IPS-18a (cell line): ENCODE data around the gene QRSL1.

Experiments
- H3K27ac ChIP-seq: one replicate; pipeline ENCODE4 v1.5.1; 2013; ENCODE audit warnings: low read length
- H3K27me3 ChIP-seq: one replicate; pipeline ENCODE4 v1.6.1; 2013; ENCODE audit warnings: mild to moderate bottlenecking, low read length; ENCODE audit not compliant: control insufficient read depth, insufficient read depth
- H3K36me3 ChIP-seq: one replicate; pipeline ENCODE4 v1.6.1; 2013; ENCODE audit warnings: low read depth, low read length; ENCODE audit not compliant: control insufficient read depth
- H3K4me1 ChIP-seq: one replicate; pipeline ENCODE4 v1.6.1; 2013; ENCODE audit warnings: low read depth, low read length; ENCODE audit not compliant: control insufficient read depth
- H3K4me3 ChIP-seq: one replicate; pipeline ENCODE4 v1.5.1; 2013; ENCODE audit warnings: low read length
- H3K9ac ChIP-seq: one replicate; pipeline ENCODE4 v1.6.1; 2013; ENCODE audit warnings: mild to moderate bottlenecking, low read length, moderate library complexity
- H3K9me3 ChIP-seq: one replicate; pipeline ENCODE4 v1.6.1; 2013; ENCODE audit warnings: low read depth, low read length; ENCODE audit not compliant: control insufficient read depth

QRSL1 gene

GRCh38 chr6:106648651-106649308 lies 19.4 kb downstream of the QRSL1 start:
- H3K27ac ChIP-seq: no peak overlapping the region
- H3K4me3 ChIP-seq: no peak overlapping the region
- no peaks in the 10 kb centered on the region for H3K4me1 ChIP-seq
- H3K36me3 ChIP-seq: peaks cover 51% of the 10 kb centered on the region
- no peaks in the 10 kb centered on the region for H3K27me3 ChIP-seq
- H3K9me3 ChIP-seq: no peaks in the 10 kb centered on the region
- no peak overlapping the region for H3K9ac ChIP-seq

- peaks cover 36% of the 10 kb centered on the region for H3K36me3 ChIP-seq
- no peak overlapping the region for H3K9ac ChIP-seq
- H3K27me3 ChIP-seq: no peaks in the 10 kb centered on the region
- no peak overlapping the region for H3K27ac ChIP-seq
- H3K9me3 ChIP-seq: no peaks in the 10 kb centered on the region
- H3K4me3 ChIP-seq: no peak overlapping the region
- peaks cover 10% of the 10 kb centered on the region for H3K4me1 ChIP-seq
These were observed 29.1 kb downstream of the QRSL1 start for GRCh38 chr6:106658469-106658868.

- H3K9ac ChIP-seq: no peak overlapping the region
- H3K9me3 ChIP-seq: no peaks in the 10 kb centered on the region
- H3K4me1 ChIP-seq: peaks cover 10% of the 10 kb centered on the region
- no peak overlapping the region for H3K4me3 ChIP-seq
- H3K36me3 ChIP-seq: peaks cover 45% of the 10 kb centered on the region
- H3K27ac ChIP-seq: no peak overlapping the region
- no peaks in the 10 kb centered on the region for H3K27me3 ChIP-seq
These were observed 30.5 kb downstream of the QRSL1 start for GRCh38 chr6:106659859-106660258.

- H3K9me3 ChIP-seq: no peaks in the 10 kb centered on the region
- peaks cover 22% of the 10 kb centered on the region for H3K4me1 ChIP-seq
- H3K36me3 ChIP-seq: peaks cover 36% of the 10 kb centered on the region
- no peaks in the 10 kb centered on the region for H3K27me3 ChIP-seq
- H3K9ac ChIP-seq: no peak overlapping the region
- no peak overlapping the region for H3K4me3 ChIP-seq
- H3K27ac ChIP-seq: no peak overlapping the region
These were observed 33.1 kb downstream of the QRSL1 start for GRCh38 chr6:106662458-106662857.

GRCh38 chr6:106666282-106667021 lies 37.1 kb downstream of the QRSL1 start:
- peaks cover 31% of the 10 kb centered on the region for H3K36me3 ChIP-seq
- H3K27ac ChIP-seq: no peak overlapping the region
- H3K4me1 ChIP-seq: peaks cover 12% of the 10 kb centered on the region

GRCh38 chr6:106667022-106667402 lies 37.6 kb downstream of the QRSL1 start:
- Histone ChIP-seq H3K4me3 (peak overlapping the region; percentile 2), H3K36me3 (peaks cover 31% of the 10 kb centered on the region), H3K27ac (no peak overlapping the region), H3K9ac (no peak overlapping the region), H3K27me3 (no peaks in the 10 kb centered on the region), H3K4me1 (peaks cover 16% of the 10 kb centered on the region), H3K9me3 (no peaks in the 10 kb centered on the region)

More at GRCh38 chr6:106666282-106667021, 37.1 kb downstream of the QRSL1 start:
- Histone ChIP-seq H3K4me3 (peak overlapping the region; percentile 2), H3K27me3 (no peaks in the 10 kb centered on the region), H3K9me3 (no peaks in the 10 kb centered on the region), H3K9ac (no peak overlapping the region)

GRCh38 chr6:106670236-106670635 lies 40.9 kb downstream of the QRSL1 start:
- Histone ChIP-seq H3K36me3 (peaks cover 6% of the 10 kb centered on the region), H3K27ac (no peak overlapping the region), H3K27me3 (no peaks in the 10 kb centered on the region), H3K4me1 (peaks cover 24% of the 10 kb centered on the region), H3K4me3 (no peak overlapping the region), H3K9me3 (no peaks in the 10 kb centered on the region), H3K9ac (no peak overlapping the region)

GRCh38 chr6:106671651-106672050 lies 42.3 kb downstream of the QRSL1 start:
- no peak overlapping the region for H3K27ac ChIP-seq
- no peak overlapping the region for H3K9ac ChIP-seq
- H3K4me1 ChIP-seq: peaks cover 19% of the 10 kb centered on the region
- H3K27me3 ChIP-seq: no peaks in the 10 kb centered on the region
- no peaks in the 10 kb centered on the region for H3K36me3 ChIP-seq
- no peaks in the 10 kb centered on the region for H3K9me3 ChIP-seq
- H3K4me3 ChIP-seq: no peak overlapping the region

GRCh38 chr6:106674541-106675229 lies 45.3 kb downstream of the QRSL1 start:
- Histone ChIP-seq H3K9ac (no peak overlapping the region), H3K27ac (no peak overlapping the region), H3K36me3 (no peaks in the 10 kb centered on the region), H3K4me1 (peaks cover 15% of the 10 kb centered on the region), H3K27me3 (no peaks in the 10 kb centered on the region), H3K4me3 (no peak overlapping the region), H3K9me3 (no peaks in the 10 kb centered on the region)

GRCh38 chr6:106677282-106677681 lies 47.9 kb downstream of the QRSL1 start:
- H3K9me3 ChIP-seq: no peaks in the 10 kb centered on the region

GRCh38 chr6:106684011-106684410 lies 54.6 kb downstream of the QRSL1 start:
- H3K27me3 ChIP-seq: no peaks in the 10 kb centered on the region

More at GRCh38 chr6:106677282-106677681, 47.9 kb downstream of the QRSL1 start:
- H3K9ac ChIP-seq: no peak overlapping the region
- H3K36me3 ChIP-seq: no peaks in the 10 kb centered on the region
- H3K27me3 ChIP-seq: no peaks in the 10 kb centered on the region
- H3K4me3 ChIP-seq: no peak overlapping the region
- no peak overlapping the region for H3K27ac ChIP-seq
- peaks cover 8% of the 10 kb centered on the region for H3K4me1 ChIP-seq

More at GRCh38 chr6:106684011-106684410, 54.6 kb downstream of the QRSL1 start:
- H3K36me3 ChIP-seq: no peaks in the 10 kb centered on the region
- no peaks in the 10 kb centered on the region for H3K9me3 ChIP-seq
- H3K4me3 ChIP-seq: no peak overlapping the region
- no peak overlapping the region for H3K9ac ChIP-seq
- H3K4me1 ChIP-seq: peaks cover 5% of the 10 kb centered on the region
- no peak overlapping the region for H3K27ac ChIP-seq
